Activated gamma-delta T cell treated with anti-CD3 and anti-CD28 coated beads, Interleukin-2, amount 50 U/mL, for 16 hours (primary cell): ENCODE data around the gene OTOGL.

Experiments used
- DNase-seq: peaks from one replicate; pipeline ENCODE4 v3.0.0-alpha.2; 2020; ENCODE audit warnings: low read depth

The OTOGL gene

DNA sequence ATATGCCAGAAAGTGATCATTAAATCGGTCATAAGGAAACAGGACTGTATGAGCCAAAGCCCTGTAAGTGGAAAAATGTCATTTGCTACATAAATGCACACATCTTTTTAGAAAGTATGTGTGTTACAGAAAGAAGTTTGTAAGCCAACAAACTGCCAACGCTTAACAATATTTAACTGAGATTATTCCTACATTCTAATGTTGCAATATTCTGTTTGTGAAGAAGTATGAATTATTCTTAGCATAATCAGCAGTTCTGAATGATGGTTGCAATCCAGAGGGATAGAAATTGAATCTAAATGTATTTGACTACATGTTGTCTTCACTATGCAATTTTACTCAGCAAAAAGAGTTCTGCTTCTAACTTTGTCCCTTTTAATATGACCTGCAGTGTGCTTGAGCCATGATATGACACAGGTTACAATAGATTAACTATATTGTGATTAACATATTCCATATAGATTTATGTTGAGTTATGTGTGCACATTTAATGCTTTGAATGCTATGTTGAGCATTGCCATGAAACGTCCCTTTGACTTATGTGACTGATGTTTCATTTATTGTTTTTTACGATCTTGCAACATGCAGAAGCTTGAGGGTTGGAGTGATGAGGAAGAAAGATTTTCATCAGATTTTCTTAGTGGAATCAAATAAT is 277.9 kb downstream of the OTOGL start:
- DNase-seq = no peak

DNA sequence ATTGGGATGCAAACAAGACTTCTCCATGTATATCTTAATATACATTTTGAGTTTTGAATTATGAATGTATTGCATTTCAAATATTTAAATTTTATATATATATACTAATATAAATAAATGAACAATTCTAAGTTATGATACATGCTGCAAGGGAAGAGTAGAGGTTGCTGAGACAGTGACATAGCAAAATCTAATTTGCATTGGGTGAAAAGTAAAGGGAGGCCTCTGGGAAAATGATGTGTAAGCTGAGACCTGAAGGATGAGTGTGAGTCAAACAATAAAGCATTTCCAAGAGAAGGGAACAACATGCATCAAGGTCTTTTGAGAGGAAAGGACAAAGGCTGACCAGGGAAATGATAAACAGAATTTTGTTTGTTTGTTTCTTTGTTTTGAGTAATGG is 281.8 kb downstream of the OTOGL start:
- no peak for DNase-seq

DNA sequence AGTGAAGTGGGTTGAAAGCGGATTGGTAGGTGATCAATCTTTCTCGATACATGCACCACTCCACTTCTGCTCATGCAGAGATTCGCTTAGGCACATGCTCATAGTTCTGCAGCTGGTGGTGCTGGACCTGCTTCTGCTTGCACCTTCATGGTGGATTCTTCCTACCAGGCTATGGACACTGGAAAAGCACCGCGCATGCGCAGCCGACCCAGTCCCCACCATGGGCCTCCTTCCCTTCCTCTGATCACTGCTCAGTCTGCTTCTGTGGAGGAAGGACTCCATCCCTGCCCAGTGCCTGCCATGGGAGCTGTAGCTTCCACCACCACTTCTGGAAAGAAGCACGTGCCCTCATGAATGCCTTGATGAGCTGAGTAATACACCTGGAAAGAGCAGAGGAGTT is 282.9 kb downstream of the OTOGL start:
- DNase-seq = no peak

DNA sequence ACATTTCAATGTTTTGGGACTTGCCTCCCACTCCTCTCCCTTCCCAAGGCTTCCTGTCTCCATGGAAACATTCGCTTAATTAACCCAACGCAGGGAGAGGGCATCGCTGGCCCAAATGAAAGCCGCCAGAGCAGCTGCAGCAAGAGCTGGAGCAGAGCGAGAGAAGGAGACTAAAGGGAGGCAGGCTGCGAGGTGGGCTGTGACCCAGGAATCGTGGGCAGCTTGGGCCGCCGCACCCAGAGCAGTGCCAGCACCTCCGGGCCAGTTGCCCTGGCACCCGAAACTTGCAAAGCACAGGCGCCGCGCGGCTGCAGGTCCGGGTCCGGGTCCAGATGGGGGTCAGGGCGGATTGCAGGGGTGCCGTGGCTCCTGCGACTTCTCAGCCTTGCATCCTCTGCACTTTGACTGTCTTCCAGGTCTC is 301.2 kb downstream of the OTOGL start:
- DNase-seq = no peak

DNA sequence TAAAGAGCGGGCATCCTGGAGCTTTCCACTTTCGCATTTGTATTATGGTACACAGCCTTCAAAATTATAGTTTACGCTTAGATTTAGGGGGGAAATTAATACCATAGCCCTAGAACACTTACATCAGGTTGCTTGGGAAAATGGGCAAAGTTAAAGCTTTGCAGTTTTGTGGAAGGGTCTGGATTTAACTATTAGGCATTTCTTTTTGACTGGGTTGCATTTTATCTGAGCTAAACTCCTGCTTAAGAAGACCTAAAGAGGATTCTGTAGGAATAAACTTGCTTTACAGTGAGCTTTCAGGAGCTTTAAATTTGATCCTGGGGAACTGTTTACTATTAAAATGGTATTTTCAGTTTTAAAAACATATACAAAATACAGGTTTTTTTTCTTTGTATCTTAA is 301.9 kb downstream of the OTOGL start:
- DNase-seq = no peak

DNA sequence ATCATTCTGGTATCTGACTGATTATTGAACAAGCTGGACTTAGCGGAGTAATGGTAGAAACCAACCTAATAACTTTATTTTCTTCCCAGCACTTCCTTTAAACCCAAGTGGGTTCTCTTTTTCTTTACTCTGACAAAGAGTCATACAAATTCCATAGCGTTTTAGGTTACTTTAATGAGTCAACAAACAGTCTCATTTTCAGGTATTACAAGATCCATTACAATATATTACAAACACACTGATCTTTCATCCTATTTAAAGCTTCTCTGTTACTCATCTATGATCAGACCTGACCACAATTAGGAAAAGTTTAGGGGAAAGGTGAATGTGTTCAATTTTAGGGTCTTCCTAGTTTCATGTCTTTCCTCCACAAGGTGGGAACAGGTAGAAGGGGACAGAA is 305.3 kb downstream of the OTOGL start:
- no peak for DNase-seq

DNA sequence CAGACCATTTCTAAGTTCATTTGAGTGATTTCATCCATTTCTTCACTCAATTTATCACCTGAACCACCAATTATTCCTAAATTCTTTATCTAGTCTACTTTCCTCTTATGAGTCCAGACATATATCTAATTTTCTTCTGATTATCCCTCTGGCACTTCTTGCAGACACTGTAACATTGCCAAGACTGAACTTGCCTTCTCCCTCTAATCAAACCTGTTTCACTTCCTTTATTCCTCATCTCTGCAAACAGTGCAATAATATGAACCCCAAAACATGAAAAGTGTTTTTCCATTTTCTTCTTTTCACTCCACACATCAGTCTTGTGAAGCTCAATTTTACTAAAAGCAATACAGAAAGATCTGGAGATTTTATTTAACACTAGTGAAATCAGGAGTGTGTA is 306.9 kb downstream of the OTOGL start:
- no peak for DNase-seq

DNA sequence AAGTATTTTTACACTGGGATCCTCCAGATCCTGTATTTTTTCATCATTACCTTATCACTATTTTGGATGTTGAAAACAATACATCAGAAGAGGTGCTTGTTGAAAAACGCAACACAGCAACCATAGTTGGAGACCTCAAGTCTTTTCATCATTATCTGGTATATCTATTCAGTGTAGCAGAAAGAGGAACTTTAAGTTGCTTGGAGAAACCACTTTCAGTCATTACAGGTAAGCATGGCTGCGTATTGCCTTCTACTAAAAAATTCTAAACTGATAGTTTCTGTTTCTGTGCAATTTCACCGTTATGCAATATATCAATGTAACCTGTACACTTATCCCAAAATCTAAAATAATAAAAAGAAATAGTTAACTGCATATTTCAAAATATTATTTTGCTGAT is 312.4 kb downstream of the OTOGL start:
- DNase-seq = no peak

DNA sequence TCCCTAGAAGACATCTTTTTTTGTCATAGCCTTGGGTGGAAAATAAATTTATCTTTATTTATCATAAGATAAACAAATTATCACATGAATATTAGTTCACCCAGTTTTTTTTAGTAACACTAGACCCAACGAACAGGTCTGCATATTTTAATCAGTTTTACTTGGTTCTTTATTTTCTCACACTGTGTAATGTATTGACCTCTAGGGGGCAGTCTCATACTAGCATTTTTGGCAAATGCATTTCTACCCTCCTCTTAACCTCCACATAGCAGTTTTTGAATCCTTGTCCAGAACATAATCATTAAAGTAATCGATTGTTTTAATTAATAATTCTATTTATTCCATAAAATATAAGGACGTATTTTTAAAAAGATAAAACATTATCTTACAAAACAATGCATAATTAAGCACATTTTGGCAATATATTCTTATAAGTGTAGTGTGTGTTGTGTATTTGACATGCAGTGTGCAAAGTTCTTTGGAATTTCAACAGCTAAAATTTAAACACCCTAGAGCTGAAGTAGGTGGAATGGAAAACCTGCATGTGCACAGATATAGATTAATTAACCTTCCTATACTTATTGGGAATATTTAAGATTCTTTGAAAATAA is 313.1 kb downstream of the OTOGL start:
- no peak for DNase-seq

DNA sequence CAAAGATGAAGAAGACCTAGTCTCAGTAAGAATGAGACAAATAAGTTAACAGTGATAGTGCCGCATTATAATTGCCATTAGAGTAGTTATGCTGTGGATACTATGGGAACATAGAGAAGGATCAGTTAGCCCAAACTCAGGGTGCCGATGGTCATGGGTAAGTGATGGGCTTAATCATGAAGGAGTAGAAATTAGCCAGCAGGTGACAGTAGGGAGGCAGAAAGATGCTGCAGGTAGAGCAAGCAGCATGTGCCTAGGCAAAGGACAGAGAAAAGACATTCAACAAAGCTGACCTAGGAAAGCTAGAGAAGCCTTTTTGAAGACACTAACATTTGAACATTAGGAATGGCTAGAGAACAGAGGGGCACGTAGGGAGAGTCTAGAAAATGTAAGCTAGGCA is 314.1 kb downstream of the OTOGL start:
- DNase-seq = no peak

DNA sequence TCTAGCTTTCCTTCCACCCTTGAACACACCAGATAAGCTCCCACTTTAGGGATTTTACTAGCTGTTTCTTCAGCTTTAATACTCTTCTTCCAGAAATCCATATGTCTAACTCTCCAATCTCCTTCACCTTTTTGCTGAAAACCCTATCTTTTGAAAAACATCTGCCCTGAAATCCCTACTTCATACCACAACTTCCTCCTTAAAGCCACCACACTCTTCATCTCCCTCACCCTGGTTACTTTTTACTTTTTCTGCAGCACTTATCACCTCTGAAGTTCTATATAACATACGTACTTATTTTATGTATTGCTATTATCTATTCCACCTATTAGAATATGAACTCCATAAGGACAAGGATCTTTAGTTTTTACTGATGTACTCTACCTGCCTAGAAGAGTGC is 316.1 kb downstream of the OTOGL start:
- no peak for DNase-seq

DNA sequence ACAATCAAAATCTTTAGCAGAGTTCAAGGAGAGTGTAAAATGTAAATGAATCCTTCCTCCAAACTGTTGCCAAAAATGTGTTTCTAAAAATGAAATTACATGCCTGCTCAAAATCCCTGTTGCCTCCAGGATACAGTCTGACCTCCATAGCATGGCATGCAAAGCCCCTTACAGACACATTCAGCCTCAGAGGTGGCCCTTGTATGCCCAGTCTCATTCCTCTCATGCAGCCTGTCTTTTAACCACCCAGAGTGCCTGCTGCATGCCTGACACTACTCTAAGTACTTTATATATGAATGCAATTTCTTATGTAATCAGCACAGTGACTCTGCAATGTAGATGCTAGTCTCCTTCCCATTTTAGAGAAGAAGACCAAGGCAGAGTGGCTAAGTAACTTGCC is 320.3 kb downstream of the OTOGL start:
- DNase-seq = no peak

DNA sequence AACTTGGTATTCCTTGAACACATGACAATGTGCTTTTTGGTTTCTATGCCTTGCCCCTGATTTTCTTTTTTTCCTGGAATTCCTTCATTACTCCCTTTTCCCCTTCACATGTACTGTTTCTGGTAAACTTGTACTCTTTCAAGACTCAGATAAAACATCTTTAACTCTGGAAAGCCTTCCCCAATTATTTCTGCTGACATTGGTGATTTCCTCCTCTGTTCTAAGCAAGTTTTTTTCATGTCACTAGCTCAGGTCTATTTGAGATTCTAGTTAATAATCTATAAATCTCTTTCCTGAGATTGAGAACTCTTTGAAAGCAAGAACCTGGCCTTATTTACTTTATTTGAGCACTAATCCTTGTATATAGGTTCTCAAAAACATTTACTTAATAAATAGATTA is 320.7 kb downstream of the OTOGL start:
- DNase-seq = no peak

DNA sequence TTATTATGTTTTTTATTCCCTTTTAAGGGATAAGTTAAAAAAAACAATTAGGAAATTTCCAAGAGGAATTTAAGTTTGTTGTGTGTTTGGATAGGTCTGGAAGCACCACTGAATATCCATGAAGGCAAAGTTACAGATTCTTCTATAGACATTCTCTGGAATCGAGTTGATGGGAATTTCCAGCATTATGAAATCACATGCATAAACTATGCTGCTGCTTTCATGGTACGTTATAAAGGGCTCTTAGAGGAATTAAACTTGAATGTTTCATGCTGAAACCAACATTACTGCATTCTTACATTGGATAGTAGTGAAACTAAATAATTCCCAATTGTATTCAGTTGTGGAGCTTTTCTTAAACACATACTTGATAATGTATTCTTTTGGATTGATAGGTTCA is 323.2 kb downstream of the OTOGL start:
- no peak for DNase-seq
